Neural cell (in vitro differentiated cells): ENCODE measurements around the gene BRICD5.

Experiments used
- EP300 ChIP-seq: fragments of 450-650 bp; conservative IDR thresholded peaks from 2 replicates; pipeline ENCODE4 v1.6.1; 2014; ENCODE audit warnings: antibody characterized with exemption, mild to moderate bottlenecking, moderate library complexity; ENCODE audit not compliant: poor library complexity, severe bottlenecking
- EZH2 ChIP-seq: fragments of 200-600, 300-800 bp; shearing (Covaris generic), sonication (generic); IDR thresholded peaks from 2 replicates; pipeline ENCODE4 v1.6.1; 2014; ENCODE audit warnings: antibody characterized with exemption, low read length, borderline replicate concordance, mild to moderate bottlenecking; ENCODE audit not compliant: insufficient read depth, poor library complexity, severe bottlenecking
- POLR2AphosphoS5 ChIP-seq: IDR thresholded peaks from 2 replicates; pipeline ENCODE4 v1.6.1; 2012
- RAD21 ChIP-seq: fragments of 450-650 bp; conservative IDR thresholded peaks from 2 replicates; pipeline ENCODE4 v1.6.1; 2014; ENCODE audit warnings: antibody characterized with exemption, mild to moderate bottlenecking, moderate library complexity
- SMC3 ChIP-seq: fragments of 450-650 bp; conservative IDR thresholded peaks from 2 replicates; pipeline ENCODE4 v1.6.1; 2014; ENCODE audit warnings: antibody characterized with exemption, mild to moderate bottlenecking, moderate library complexity; ENCODE audit not compliant: poor library complexity
- TAF1 ChIP-seq: IDR thresholded peaks from 2 replicates; pipeline ENCODE4 v1.6.1; 2012; ENCODE audit warnings: low read depth
- TF ChIP-seq, protein P1 (sequence below): fragments of 450-650 bp; IDR thresholded peaks from 2 replicates; pipeline ENCODE4 v1.5.1; 2014; ENCODE audit warnings: antibody characterized with exemption, mild to moderate bottlenecking, moderate library complexity; ENCODE audit not compliant: poor library complexity, severe bottlenecking

- no peak for TF ChIP-seq POLR2AphosphoS5
- TF ChIP-seq SMC3: no peak
- TF ChIP-seq, protein P1, sequence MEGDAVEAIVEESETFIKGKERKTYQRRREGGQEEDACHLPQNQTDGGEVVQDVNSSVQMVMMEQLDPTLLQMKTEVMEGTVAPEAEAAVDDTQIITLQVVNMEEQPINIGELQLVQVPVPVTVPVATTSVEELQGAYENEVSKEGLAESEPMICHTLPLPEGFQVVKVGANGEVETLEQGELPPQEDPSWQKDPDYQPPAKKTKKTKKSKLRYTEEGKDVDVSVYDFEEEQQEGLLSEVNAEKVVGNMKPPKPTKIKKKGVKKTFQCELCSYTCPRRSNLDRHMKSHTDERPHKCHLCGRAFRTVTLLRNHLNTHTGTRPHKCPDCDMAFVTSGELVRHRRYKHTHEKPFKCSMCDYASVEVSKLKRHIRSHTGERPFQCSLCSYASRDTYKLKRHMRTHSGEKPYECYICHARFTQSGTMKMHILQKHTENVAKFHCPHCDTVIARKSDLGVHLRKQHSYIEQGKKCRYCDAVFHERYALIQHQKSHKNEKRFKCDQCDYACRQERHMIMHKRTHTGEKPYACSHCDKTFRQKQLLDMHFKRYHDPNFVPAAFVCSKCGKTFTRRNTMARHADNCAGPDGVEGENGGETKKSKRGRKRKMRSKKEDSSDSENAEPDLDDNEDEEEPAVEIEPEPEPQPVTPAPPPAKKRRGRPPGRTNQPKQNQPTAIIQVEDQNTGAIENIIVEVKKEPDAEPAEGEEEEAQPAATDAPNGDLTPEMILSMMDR: no peak
- no peak for TF ChIP-seq TAF1
- no peak for TF ChIP-seq EZH2
- no peak for TF ChIP-seq EP300
- TF ChIP-seq RAD21: no peak
Observed at GRCh38 chr16:2229632-2230250, 19.1 kb upstream of the BRICD5 start.
